ENCODE data around the gene PDE7B.
"Not testable (repeated sequence)": the region's sequence is repeated elsewhere in the genome, so short reads cannot be mapped to it uniquely, and the experiment has no call there.

Gene PDE7B

DNA sequence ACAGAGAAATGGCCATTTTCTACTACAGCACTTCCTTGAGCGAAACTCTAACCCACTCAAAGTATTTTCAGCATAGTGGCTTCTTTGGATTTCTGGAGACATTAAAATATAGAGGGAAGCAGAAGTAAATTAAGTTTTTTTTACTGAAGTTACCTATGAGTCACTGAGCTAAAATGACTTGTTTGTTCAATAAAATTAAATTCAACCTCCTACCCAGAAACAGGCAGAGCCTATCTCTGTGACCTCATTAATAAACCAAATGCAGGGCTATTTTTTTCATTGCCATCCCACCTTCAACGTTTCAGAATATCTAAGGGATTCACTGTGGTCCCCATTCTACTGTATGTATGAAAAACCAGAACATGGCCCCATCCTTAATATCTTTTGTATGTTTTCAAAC, 265.6 kb downstream of the PDE7B start:
- no peak for DNase-seq

DNA sequence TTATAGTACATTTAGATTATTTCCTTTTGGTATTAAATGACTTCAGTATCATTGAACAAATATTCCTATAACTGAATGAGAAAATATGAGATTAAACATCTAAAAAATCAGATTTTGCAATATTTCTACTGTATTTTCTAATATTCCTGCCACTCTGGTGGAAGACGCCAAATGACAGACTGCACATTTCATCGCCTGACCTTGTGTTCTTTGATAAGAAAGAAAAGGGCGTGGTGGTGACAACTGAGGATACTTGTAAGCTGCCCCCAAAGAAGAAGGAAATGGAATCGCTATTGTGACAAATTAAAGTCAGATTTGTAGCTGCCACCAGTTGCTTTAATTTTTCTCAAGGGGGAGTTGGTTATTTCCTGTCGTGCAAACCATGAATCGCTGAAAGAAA, 267.3 kb downstream of the PDE7B start:
- no peak for DNase-seq

GRCh38 chr6:136123468-136123867, 272.0 kb downstream of the PDE7B start:
- DNase-seq: no peak

- DNase-seq: no peak
These were observed 274.1 kb downstream of the PDE7B start for GRCh38 chr6:136125585-136125984.

GRCh38 chr6:136127873-136128272, 276.4 kb downstream of the PDE7B start:
- no peak for DNase-seq

- no peak for DNase-seq
These were observed 277.9 kb downstream of the PDE7B start for GRCh38 chr6:136129365-136129764.

GRCh38 chr6:136134268-136134667, 282.8 kb downstream of the PDE7B start:
- DNase-seq: no peak

DNA sequence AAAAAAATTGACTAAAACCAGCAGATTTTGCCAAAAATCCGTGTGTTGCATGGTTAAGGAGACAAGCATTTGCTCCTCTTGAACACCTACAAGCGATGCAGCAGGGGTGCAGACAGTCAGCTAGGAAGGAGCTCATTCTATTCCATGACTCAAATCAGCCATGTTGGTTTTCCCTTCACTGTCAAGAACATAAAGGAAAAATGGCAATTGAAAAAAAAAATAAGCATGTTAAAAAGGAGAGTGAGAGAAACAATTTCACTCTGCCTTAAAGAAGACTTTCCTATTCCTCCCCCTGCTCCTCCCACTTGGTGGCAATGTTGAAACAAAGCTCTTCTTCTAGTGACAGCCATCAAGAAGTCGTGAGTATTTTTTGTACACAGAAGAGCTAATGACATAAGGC, 283.2 kb downstream of the PDE7B start:
- DNase-seq: no peak

DNA sequence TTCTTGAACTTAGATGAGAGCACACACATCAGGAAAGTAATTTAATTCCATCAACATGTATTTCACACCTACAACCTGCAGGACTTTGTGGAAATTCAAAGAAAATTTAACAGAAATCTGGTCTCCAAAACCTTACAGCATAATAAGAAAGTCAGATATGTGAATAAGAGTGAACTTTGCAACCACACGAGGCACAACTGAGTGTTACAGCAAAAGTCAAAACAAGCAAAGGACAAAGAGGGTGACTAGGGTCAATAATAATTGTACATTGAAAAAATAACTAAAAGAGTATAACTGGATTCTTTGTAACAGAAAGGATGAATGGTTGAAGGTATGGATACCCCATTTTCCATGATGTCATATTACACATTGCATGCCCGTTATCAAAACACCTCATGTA, 284.8 kb downstream of the PDE7B start:
- no peak for DNase-seq

DNA sequence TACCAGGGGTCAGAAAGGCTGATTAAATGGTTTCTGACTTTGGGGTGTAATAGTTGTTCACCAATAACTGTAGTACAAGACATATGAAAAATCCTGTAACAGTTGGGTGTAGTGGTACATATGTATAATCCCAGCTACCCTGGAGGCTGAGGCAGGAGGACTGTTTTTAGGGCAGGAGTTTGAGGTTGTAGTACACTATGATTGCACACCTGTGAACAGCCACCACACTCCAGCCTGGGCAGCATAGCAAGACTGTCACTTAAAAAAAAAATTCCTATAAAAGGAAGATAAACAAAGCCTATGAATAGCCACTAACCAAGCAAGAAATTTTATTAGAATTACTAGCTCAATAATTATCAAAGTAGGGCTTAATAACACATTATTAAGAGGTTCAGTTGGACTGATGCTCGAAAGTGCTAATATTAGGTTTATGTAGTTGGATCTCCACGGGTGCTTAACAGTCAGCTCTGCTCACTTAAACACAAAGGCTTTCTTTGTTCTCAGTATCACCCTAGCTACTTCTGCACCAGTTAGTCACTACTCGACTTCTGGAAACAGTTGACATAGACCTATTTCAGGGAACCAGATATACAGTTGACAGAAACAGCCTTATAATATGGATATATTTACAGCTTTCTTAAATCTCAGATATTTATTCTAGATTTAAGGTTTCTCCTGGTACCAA, 285.6 kb downstream of the PDE7B start:
- DNase-seq: no peak

DNA sequence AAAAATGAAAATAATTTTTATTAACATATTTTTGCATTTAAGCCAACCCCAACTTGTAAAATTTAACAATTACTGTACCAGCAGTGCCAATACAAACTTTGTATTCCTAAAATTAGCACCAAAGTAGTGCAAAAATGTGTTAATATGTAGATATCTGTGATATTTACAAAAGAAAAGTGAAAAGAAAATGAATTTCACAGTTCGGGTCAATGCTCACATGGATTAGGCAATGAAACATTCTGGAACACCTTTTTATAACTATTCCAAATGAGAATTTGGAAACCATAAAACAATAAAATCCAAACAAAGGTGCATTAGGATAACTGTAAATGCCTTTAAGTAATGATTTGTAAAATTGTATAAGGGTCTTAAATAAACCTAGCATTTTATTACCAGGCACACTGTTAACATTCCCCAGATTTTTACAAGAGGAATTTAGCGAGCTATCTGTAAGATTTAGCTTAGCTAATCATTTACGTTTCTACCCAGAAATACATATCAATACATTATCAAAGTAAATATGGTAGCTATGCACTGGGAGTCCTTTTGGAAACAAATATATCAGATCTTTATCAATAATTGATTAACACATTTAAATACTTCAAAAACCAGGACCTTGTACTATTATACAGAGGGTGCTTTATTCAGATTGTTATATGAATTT, 286.4 kb downstream of the PDE7B start:
- no peak for DNase-seq

GRCh38 chr6:136139111-136139510, 287.6 kb downstream of the PDE7B start:
- DNase-seq: not testable (repeated sequence)

- no peak for DNase-seq
These were observed 292.9 kb downstream of the PDE7B start for GRCh38 chr6:136144251-136145023.

GRCh38 chr6:136146130-136146529, 294.6 kb downstream of the PDE7B start:
- no peak for DNase-seq

DNA sequence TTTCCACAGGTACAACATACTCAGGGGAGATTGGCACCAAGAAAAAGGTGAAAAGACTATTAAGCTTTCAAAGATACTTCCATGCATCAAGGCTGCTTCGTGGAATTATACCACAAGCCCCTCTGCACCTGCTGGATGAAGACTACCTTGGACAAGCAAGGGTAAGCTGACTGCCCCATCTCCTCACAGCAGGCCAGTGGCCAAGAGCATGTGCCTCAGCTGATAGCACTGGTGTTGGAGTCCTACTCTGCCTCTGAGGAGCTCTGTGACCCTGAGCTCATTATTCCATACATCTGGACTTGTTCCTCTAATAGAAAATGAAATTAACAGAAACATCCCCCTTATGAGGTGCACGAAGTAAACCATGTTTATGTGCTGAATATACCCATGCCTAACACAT, 295.8 kb downstream of the PDE7B start:
- DNase-seq: no peak

DNA sequence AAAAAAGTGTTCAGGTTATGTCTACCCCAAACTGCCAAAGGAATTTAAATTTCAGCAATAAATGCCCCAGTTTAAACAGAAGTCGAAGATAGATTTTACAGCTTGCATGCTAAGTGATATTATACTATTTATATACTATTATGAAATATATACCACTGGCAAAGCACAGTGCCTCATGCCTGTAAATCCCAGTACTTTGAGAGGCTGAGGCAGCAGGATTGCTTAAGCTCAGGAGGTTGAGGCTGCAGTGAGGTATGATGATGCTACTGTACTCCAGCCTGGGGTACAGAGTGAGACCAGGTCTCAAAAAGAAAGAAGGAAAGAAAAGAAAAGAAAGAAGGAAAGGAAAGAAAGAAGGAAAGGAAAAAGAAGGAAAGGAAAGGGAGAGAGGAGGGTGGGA, 296.6 kb downstream of the PDE7B start:
- DNase-seq: no peak

DNA sequence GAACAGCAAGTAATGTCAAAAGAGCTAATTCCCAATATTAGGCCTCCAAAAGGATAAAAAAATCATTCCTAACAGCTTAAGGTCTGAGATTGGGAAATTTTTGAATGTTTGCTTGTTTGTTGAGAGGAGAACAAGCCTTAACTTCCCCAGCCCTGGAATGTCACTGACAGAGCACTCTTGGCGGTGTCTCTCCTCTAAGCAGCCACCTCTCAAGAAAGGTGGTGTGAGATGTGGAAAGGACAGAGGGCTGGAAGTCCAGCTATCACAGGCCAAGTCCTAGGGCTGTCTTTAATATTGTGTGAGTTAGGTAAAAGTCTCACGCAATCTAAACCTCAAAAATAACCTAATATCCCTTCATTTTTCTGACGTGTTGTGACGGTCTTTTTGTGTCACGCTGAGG, 297.0 kb downstream of the PDE7B start:
- DNase-seq: no peak

GRCh38 chr6:136149311-136149710, 297.8 kb downstream of the PDE7B start:
- no peak for DNase-seq

DNA sequence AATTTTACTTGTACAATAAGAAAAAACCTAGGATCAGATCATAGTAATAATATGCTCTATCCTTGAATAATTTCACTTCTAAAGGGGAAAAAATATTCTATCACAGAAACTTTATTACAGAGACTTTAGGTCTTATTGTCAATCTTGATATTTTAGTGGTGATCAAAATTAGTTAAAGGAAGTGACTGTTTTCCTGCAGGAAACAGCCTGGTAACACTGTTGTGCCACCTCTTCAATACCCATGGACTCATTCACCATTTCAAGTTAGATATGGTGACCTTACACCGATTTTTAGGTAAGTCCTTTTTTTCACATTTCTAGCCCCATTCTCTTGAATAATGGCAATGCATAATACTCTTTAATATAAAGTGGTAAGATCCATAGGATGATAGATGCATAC, 299.5 kb downstream of the PDE7B start:
- DNase-seq: no peak

GRCh38 chr6:136153707-136154375, 302.3 kb downstream of the PDE7B start:
- DNase-seq: no peak

- DNase-seq: no peak
These were observed 303.7 kb downstream of the PDE7B start for GRCh38 chr6:136155191-136155590.

DNA sequence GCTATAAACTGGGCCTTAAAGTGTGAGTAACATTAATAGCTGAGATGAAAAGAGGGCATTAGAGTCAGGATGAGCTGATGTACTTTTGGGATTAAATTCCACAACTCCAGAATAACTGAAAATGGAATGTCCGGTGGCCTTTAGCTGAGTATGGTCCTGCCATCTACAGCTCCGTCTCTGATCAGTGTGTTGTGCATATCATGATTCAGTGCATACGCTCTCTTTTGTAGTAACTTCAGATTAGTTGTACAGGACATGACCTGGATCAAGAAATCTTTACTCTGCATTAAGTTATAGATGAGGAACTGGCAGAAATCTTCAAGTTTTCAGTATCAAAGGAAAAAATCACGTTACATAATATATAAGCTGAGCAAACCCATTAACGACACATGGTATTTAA, 306.2 kb downstream of the PDE7B start:
- no peak for DNase-seq

DNA sequence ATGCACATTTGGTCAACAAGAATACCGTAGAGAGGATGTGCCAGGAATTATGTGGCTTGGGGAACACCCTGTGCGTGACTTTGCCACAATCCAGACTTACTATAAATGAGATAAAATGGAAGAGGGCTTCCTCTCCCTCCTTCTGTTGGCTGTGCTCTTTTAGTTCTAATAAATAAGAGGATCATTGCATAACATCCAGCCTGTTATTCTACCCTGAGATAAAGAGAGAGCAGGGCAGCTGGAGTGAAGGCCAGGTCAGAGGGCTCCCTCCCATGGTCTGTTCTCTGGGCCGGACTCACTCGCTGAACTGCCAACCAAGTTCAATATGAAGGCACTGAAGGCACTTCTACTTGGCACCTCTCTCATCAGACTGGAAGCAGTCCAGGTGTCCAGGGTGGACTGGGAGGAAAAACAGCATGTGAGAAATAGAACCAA, 306.9 kb downstream of the PDE7B start:
- no peak for DNase-seq

GRCh38 chr6:136158971-136159370, 307.5 kb downstream of the PDE7B start:
- no peak for DNase-seq

All from SHP77 treated with DMSO at 0.1 percent for 48 hours (cell line).